EH (cell line): ENCODE measurements around the gene IGF2BP1.
"Not testable (repeated sequence)": the region's sequence is repeated elsewhere in the genome, so short reads cannot be mapped to it uniquely, and the experiment has no call there.

Source experiments
- DNase-seq: peaks from one replicate; pipeline ENCODE4 v3.0.0-alpha.2; 2015; ENCODE audit warnings: low read depth

The IGF2BP1 gene

DNA sequence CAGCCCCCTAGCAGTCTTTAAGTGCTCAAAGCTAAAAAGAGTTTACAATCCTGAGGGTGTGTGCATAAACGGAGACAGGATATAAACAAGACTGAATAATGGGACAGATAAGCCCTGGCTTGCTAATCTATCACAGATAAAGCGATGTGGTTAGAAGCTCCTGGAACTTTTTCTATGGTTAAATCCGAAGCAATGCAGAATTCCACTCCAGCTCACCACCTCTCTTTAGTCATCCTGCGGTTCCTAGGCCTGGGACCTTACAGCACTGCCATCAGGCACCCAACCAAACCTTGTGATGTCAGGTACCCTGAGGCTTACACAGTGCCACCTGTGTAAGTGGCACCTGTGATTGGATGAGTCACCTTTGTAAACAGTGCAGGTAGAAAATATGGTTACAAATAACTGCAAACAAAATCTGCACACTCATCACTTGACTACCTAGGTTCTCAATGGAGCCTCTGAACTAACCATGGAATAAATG is 103.9 kb downstream of the IGF2BP1 start:
- peak; percentile 66 for DNase-seq

- not testable (repeated sequence) for DNase-seq
Observed at GRCh38 chr17:49103360-49103759, 106.2 kb downstream of the IGF2BP1 start.

GRCh38 chr17:49104511-49105074 is 107.4 kb downstream of the IGF2BP1 start:
- peak; percentile 89 for DNase-seq
